Measurements from ENCODE around the gene UBL7.

UBL7 gene

DNA sequence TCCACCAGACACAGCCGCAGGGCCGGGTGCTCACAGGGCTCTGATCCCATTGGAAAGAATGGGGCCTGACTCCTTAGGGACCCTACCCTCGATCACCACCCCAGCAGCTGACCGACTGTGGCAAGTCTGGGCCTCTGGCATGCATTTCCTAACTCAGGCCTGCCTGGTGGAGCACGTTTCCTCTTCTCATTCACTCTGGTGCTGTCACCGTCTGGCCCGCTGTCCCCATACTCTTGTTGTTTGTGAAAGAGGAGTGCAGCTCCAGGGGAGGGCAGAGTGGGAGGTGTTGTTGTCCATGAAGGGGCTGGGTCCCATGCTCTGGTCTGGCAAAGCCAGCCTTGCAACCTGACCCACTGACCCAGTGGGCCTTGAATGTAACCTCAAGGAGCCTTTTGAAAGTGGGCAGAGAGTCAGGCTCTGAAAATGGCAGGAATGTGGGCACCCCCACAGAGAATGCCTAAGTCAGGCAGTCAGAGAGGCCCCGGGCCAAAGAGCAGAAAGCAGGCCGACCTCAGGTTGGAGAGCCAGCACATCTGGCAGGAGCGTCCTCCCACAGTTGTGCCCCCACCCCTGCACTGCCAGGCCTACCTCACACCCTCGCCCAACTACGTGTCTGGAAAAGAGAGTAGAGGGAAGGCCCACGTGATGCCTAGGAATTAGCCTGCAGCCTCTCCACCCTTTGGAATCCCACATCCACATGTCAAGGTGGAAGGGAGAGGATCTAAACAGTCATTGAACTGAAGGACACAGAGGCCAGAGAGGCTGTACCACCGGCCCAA, 38.1 kb downstream of the UBL7 start:
- DNase-seq = no peak

GRCh38 chr15:74422265-74422651, 38.7 kb downstream of the UBL7 start:
- no peak for DNase-seq

DNA sequence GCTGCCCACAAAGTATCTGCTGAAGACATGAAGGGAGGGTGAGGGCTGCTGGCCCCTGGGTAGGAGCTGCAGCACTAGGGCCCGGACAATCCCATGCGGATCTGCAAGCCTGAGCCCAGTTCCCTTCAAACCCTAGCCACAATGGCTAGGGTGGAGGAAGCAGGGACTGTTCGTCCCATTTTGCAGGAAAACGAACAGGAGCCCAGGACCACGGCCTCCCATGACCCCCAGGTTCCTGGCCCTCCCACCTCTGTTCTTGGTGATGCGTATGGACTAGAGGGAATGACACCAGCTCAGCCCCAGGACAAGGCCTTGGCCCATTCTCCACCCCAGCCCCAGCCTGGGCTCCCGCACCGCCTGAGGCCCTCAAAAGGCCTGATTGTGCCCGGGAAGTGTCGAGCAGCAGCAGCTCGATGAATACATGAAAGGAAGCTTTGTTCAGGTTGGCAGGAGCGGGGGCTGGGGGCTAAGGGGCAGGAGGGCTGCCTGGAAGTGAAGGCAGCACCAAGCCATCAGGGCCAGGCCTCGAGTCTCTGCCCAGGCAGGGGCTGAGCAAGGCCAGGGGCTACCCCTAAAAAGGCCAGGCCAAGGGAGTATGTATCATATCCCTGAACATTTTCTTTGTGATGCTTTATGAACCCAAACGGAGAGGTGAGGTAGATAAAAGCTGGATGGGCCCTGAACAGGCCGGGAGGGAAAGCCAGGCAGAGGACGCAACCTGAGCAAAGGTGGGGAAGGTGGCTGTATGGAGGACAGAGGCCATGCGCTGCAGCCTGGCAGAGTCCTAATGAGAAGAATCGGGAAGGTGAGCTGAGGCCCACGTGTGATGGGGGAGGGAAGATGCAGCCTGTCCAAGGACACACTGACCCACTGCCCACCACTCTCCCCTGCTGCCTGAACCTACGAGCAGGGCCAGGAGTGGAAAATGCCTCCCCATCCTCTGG, 39.4 kb downstream of the UBL7 start:
- no peak for DNase-seq

DNA sequence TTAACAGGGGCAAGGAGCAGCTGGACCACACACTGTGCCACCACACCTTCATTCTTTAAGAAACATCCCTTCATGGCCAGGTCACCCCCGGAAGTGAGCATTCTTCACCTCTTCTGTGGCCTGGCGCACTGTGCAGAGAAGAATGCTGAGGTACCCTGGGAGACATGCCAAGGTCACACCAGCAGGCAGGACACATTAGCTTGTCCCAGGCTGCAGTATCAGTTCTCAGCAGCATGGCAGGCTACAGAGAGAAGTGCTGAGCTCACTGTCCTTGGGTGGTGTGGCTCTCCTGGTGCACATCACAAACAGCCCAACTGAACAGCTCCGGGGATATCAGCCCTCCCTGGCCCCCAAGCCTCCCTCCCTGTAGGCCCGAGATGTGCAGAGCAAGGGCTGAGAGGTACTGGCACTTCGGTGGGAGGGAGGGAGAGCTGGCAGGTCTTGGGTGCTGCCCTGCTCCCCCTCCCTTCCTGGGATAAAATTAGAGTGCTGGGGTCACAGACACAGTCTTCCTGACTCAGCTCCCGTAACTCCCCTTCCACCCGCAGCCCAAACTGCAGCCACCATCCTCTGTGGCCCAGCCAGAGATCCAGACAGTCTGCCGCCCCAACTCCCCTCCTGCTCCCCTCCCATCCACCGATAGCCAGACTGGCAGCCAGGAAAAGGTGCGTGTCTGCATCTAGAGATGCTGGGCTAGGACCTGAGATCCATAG, 40.6 kb downstream of the UBL7 start:
- no peak for DNase-seq

DNA sequence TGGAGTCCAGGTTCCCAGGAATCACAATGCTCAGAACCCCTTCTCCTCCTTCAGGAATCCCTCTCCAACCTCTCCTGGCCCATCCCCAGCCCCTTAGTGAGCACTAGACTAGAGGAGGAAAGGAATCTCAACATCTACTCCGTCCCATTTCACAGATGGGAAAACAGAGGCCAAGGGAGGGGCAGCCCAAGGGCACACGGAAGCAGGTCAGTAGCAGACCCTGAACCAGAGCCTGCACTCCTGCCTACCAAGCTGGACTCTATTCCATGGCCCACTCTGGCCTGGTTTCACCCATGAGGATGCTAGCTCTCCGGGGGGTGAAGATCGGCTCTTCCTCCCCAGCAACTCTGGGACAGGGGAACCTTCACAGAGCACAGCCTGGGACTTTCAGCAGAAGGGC, 41.5 kb downstream of the UBL7 start:
- no peak for DNase-seq

- DNase-seq = no peak
Observed at GRCh38 chr15:74418575-74419338, 42.2 kb downstream of the UBL7 start.

- no peak for DNase-seq
Observed at GRCh38 chr15:74417670-74418069, 43.3 kb downstream of the UBL7 start.

DNA sequence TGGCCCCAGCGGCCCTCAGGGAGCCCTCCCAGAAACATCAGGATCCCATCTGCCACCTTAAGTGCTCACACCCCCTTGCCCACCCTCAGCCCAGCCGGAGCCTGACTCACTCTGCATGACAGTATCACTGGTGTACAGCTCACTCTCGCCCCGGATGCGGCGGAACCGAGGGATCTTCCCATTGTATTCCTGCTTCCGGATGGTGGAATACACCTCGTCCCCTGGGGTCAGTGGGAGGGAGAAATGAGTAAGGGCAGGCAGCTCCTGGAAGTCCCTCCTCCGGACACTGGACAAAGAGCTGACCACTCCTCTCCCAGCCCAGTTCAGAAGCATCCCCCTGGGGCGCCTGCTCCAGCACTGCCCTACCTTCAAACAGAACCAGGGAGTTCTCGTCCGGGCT, 43.7 kb downstream of the UBL7 start:
- DNase-seq = no peak

DNA sequence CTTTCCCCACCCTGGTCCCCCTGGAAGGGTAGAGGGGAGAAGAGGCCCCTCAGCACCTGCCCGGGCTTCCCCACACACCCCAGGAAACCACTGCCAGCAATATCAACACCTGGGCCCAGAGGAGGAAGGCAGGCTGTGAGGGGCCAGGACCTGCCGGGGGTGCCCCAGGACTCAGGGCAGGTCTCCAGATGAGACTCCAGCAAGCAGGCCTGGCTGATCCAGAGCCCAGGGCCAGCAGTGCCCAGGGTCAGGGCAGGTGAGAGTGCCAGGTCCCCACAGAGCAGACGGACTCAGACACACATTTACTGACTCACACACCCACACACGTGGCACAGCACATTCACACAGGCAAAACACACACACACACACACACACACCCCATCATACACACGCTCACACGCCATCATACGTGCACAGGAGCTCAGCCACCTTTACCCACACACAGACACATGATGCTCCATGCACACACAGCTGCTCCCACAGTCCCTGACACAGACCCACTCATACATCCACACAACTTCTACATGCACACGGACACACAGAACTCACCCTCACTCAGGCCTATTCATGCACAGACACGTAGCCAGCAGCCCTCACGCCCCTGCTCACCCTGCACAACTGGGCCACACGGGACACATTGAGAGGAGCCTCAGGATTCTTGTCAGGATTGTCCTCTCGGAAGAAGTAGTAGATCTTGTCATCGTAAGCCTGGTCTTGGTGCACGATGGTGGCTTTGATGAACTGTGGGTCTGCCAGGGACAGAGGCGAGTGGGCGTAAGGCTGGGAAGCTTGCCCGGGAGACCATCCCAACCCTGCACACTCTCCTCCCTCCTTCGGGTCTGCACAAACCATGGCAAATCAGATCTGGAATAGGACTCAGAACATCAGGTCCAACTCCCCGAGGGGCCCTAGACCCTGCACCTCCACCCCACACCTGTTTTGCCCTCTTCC, 44.7 kb downstream of the UBL7 start:
- no peak for DNase-seq

- DNase-seq = no peak
Observed at GRCh38 chr15:74414603-74415338, 46.2 kb downstream of the UBL7 start.

- no peak for DNase-seq
Observed at GRCh38 chr15:74414081-74414580, 46.8 kb downstream of the UBL7 start.

- DNase-seq = no peak
Observed at GRCh38 chr15:74413350-74414080, 47.4 kb downstream of the UBL7 start.

- no peak for DNase-seq
Observed at GRCh38 chr15:74412159-74412558, 48.8 kb downstream of the UBL7 start.

- no peak for DNase-seq
Observed at GRCh38 chr15:74411686-74412085, 49.3 kb downstream of the UBL7 start.

GRCh38 chr15:74410502-74410901, 50.5 kb downstream of the UBL7 start:
- DNase-seq = no peak

- DNase-seq = no peak
Observed at GRCh38 chr15:74409225-74409624, 51.7 kb downstream of the UBL7 start.

DNA sequence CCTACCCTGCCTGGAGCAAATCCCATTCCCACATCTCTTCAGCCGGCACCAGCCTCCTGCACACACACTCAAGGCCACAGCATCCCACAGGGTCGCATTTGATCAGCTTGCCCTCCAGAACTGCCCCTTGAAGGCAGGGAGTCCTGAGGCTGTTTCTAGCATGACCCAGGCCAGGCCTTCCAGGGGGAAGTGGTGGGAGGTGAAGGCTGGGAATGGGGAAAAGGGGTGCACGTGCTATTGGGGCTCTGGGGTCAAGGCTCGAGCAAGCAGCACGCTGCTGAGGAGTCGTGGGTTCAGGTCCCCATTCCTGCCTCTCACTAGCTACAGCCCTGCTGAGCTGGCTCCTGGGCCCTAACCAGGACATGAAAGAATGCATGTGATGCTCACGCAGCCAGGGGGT, 52.1 kb downstream of the UBL7 start:
- DNase-seq = no peak

GRCh38 chr15:74408385-74408784, 52.6 kb downstream of the UBL7 start:
- no peak for DNase-seq

DNA sequence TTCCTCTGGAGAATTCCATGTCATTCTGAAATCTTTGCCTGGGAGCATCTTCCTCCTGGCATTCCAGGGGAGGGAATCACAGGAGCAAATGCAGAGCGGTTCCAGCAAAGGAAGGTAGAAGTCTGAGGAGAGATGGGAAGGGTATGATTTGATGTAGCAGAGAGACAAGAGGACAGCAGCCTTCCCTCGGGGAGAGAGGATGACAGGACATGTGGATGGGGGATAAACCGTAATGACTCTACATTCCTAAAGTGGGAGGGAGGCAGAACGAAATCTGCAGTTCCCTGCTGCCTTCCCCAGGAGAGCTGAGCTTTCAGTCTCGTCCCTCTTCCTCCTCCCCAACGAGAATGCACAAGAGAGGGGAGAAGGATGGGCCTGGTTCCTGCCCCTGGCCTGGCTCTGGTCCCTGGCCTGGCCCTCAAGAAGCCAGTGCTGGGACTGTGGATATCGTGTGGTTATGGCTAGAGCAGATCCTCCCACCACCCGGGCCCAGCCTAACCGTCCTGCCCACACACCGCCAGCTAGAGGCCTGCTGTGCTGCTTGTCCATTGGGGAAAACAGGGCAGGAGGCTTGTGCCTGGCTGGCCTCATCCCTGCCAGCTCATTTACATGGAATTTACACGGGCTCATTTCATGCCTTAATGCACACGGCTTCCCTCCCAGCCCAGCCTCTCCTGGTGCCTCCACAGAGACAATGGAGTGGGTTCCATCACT, 53.8 kb downstream of the UBL7 start:
- DNase-seq = no peak
